ENCODE measurements around the gene FCHSD2. TPM values are rescaled to one million over a fixed set of nuclear protein-coding genes. Genes with fewer than 3 reads are reported as not detected.

The FCHSD2 gene
- total and polyA plus RNA-seq, 2 of the 8 experiments (the other 6 are each of a cell fraction or from before 2014, with no cell fraction given), result 4.1 to 7.8 TPM

DNA sequence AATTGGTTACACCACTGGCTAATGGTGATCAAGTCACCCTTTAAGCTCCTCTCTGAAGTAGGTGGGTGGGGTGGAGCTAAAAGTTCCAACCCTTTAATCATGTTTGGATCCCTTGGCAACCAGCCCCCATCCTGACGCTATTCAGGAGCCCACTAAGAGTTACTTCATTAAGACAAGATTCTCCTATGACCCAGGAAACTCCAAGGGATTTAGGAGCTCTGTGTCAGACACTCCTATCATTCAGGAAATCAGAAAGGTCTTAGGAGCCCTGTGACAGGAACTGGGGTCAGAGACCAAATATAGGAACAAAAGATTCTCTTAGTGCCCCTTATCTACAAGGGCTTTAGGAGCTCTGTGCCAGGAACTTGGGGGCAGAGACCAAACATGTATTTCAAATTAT, 186.7 kb downstream of the FCHSD2 start:
- Histone ChIP-seq H3K36me3 (ENCODE audit: control insufficient read depth in 2 of 4, insufficient read depth in 4 of 4, low read length in 3 of 4) (no peaks in the 10 kb centered on the region), H2BK12ac (ENCODE audit: low read depth, low read length) (no peak overlapping the region), H2AFZ (ENCODE audit: low read length) (no peak overlapping the region), H2BK120ac (replicated peaks; ENCODE audit: low read depth, low read length) (no peak overlapping the region), H3K9me3 (ENCODE audit: insufficient read depth in 2 of 2, low read depth in 1 of 2, low read length in 1 of 2) (no peaks in the 10 kb centered on the region), H3K9ac (replicated peaks in 1 of 4; ENCODE audit: extremely low read depth in 1 of 4, low read depth in 3 of 4, low read length in 3 of 4) (no peak overlapping the region), H4K8ac (ENCODE audit: extremely low read depth, insufficient read depth, low read length) (no peak overlapping the region), H3K23me2 (ENCODE audit: low read depth, low read length) (no peaks in the 10 kb centered on the region), H2AK5ac (ENCODE audit: low read depth, low read length) (no peak overlapping the region), H3K79me1 (ENCODE audit: low read depth, low read length) (no peaks in the 10 kb centered on the region), H2BK15ac (ENCODE audit: low read length) (no peak overlapping the region), H2BK20ac (ENCODE audit: low read length) (no peak overlapping the region), H3K4me2 (ENCODE audit: insufficient read depth in 1 of 2, low read depth in 2 of 2, low read length in 2 of 2) (no peak overlapping the region), H3K56ac (replicated peaks; ENCODE audit: insufficient read length, low read depth, low read length) (no peak overlapping the region), H4K20me1 (replicated peaks in 1 of 2; ENCODE audit: control insufficient read depth in 1 of 2, insufficient read depth in 2 of 2, low read length in 2 of 2) (no peaks in the 10 kb centered on the region), H3K79me2 (ENCODE audit: control insufficient read depth in 1 of 2, insufficient read depth in 2 of 2, low read length in 2 of 2) (no peaks in the 10 kb centered on the region), H3K27me3 (replicated peaks in 1 of 4; ENCODE audit: control insufficient read depth in 3 of 4, extremely low read depth in 1 of 4, insufficient read depth in 3 of 4, low read length in 3 of 4) (no peaks in the 10 kb centered on the region), H4K91ac (replicated peaks; ENCODE audit: insufficient read length, low read length) (no peak overlapping the region), H3K4me3 (ENCODE audit: extremely low read depth in 1 of 4, insufficient read depth in 2 of 4, low read depth in 3 of 4, low read length in 4 of 4) (no peak overlapping the region), H3K4ac (replicated peaks; ENCODE audit: insufficient read length, low read depth, low read length) (no peak overlapping the region), H3K14ac (ENCODE audit: insufficient read length) (no peak overlapping the region), H3K4me1 (replicated peaks in 1 of 4; ENCODE audit: control insufficient read depth in 3 of 4, insufficient read depth in 4 of 4, low read length in 3 of 4) (peaks cover 0 to 9% (median 1%) of the 10 kb centered on the region in 4 experiments; a peak in 3 of 7 replicates), H3K18ac (ENCODE audit: extremely low read depth, low read length) (no peak overlapping the region), H3K27ac (ENCODE audit: low read depth, low read length) (no peak overlapping the region), H3K23ac (ENCODE audit: insufficient read length) (no peak overlapping the region), H2BK5ac (ENCODE audit: low read depth, low read length) (no peak overlapping the region), H4K5ac (ENCODE audit: insufficient read length, low read depth, low read length) (no peak overlapping the region)
- POLR2A ChIA-PET (ENCODE audit: partially characterized antibody), result no interaction called here
- no peak for TF ChIP-seq SRF (IDR thresholded peaks at IDR 0.05; ENCODE audit: low read depth, low read length)
- TF ChIP-seq TBP (IDR thresholded peaks at IDR 0.05; ENCODE audit: low read depth, low read length), result no peak
- no peak for TF ChIP-seq EP300 (IDR thresholded peaks at IDR 0.05; ENCODE audit: borderline replicate concordance in 1 of 2, low read depth in 2 of 2, low read length in 2 of 2)
- WGBS, 2 experiments (ENCODE audit: extremely low coverage in 1 of 2, insufficient coverage in 1 of 2, insufficient read length in 1 of 2, insufficient replicate concordance in 2 of 2, low coverage in 1 of 2, low lambda C conversion rate in 2 of 2, missing lambda C conversion rate in 1 of 2), result 100% methylated on average over 1 of the region's 1 CpG; no CpG with 5 or more reads in 1 of the 2 experiments
- DNase-seq (ENCODE audit: low read depth in 1 of 2, low spot score in 2 of 2) (no peak), FAIRE-seq (no peak)
- CTCF ChIA-PET (ENCODE audit: partially characterized antibody), result interaction anchor here (1.3 kb wide), 1 partner anchor 223 kb away, joined by 4 read pairs; no protein-coding TSS in a partner anchor
